GM12878 (cell line): ENCODE data around the gene SMOC2. TPM values are rescaled to one million over a fixed set of nuclear protein-coding genes. Genes with fewer than 3 reads are reported as not detected.

Experiments
- ATAC-seq: fragments of 200-7000 bp; cut with Tn5 transposase; 3 replicates; pipeline ENCODE4 v1.9.1; 2020; ENCODE audit warnings: mild to moderate bottlenecking, moderate library complexity
- BruUV-seq: library from RNA; stranded (reverse); fragments of 400-500 nt; replicated peaks from 2 replicates; lab custom pipeline; 2021; lab: Mats Ljungman, UMichigan
- CTCF ChIA-PET: fragments of 300-600 bp; sonication (Branson Sonifier 250); formaldehyde crosslinking; extraction: SDS; loops from one replicate; lab custom pipeline; 2021; ENCODE audit warnings: inconsistent platforms; lab: Yijun Ruan, JAX
- POLR2A ChIA-PET: fragments of 350-600 bp; formaldehyde crosslinking; extraction: SDS; loops from one replicate; lab custom pipeline; 2021; ENCODE audit warnings: inconsistent platforms; lab: Charles Lee
- RAD21 ChIA-PET: fragments of 300-600 bp; sonication (Branson Sonifier 250); formaldehyde crosslinking; loops from one replicate; lab custom pipeline; 2023; ENCODE audit warnings: antibody characterized with exemption; ENCODE audit not compliant: unreplicated experiment; lab: Charles Lee
- SMC1A ChIA-PET: fragments of 300-600 bp; sonication (Branson Sonifier 250); formaldehyde crosslinking; loops from one replicate; lab custom pipeline; 2023; ENCODE audit not compliant: unreplicated experiment, uncharacterized antibody; lab: Charles Lee
- DNase-seq: peaks from one replicate; pipeline ENCODE4 v3.0.0-alpha.2; 2011; ENCODE audit warnings: low read depth, low spot score
- FAIRE-seq: peaks from 3 replicates; lab custom pipeline; 2011; peaks lifted over from hg19 to GRCh38; lab: Jason Lieb, UNC
- H2AFZ ChIP-seq: 2 replicates; pipeline ENCODE4 v1.6.0; 2011; ENCODE audit warnings: low read depth, low read length, control low read depth; ENCODE audit not compliant: control insufficient read depth
- H3K27ac ChIP-seq: 2 replicates; pipeline ENCODE4 v1.5.1; 2011; ENCODE audit warnings: control low read depth; ENCODE audit not compliant: control insufficient read depth, insufficient read depth
- H3K27me3 ChIP-seq, 2 experiments: replicated peaks in 1 of 2; 2 replicates each; pipeline versions ENCODE4 v1.6.0 to v1.6.1; 2011; ENCODE audit warnings: low read length in 1 of 2; ENCODE audit not compliant: control insufficient read depth in 2 of 2, insufficient read depth in 2 of 2
- H3K36me3 ChIP-seq, 2 experiments: 2 replicates each; pipeline ENCODE4 v1.5.1; 2011; ENCODE audit warnings: low read length in 1 of 2; ENCODE audit not compliant: control insufficient read depth in 2 of 2, insufficient read depth in 2 of 2
- H3K4me1 ChIP-seq: 2 replicates; pipeline ENCODE4 v1.6.1; 2011; ENCODE audit warnings: mild to moderate bottlenecking, low read length, moderate library complexity, mixed read lengths; ENCODE audit not compliant: control insufficient read depth, insufficient read depth
- H3K4me2 ChIP-seq: 2 replicates; pipeline ENCODE4 v1.6.0; 2011; ENCODE audit warnings: control low read depth; ENCODE audit not compliant: control insufficient read depth, insufficient read depth
- H3K4me3 ChIP-seq: fragments of 200-600 bp; sonication (generic); 2 replicates; pipeline ENCODE4 v1.5.1; 2016
- H3K79me2 ChIP-seq: 2 replicates; pipeline ENCODE4 v1.6.0; 2011; ENCODE audit warnings: low read length; ENCODE audit not compliant: control insufficient read depth, insufficient read depth
- H3K9ac ChIP-seq: 2 replicates; pipeline ENCODE4 v1.8.0; 2011; ENCODE audit warnings: low read length, control low read depth, mixed read lengths; ENCODE audit not compliant: control insufficient read depth, insufficient read depth
- H3K9me3 ChIP-seq: replicated peaks from 3 replicates; pipeline ENCODE4 v1.5.1; 2011; ENCODE audit warnings: mild to moderate bottlenecking, low read length; ENCODE audit not compliant: control insufficient read depth, insufficient read depth
- H4K20me1 ChIP-seq: 2 replicates; pipeline ENCODE4 v1.6.0; 2011; ENCODE audit not compliant: control insufficient read depth, insufficient read depth
- CBX5 ChIP-seq: sonication (generic); IDR thresholded peaks from 2 replicates; pipeline ENCODE4 v1.6.1; 2016; ENCODE audit warnings: low read depth, moderate library complexity, mild to moderate bottlenecking, inconsistent platforms
- EED ChIP-seq: sonication (generic); IDR thresholded peaks from 2 replicates; pipeline ENCODE4 v1.6.1; 2016; ENCODE audit warnings: antibody characterized with exemption, low read depth
- EGR1 ChIP-seq, 2 experiments: IDR thresholded peaks; 1 replicate in 1 of 2; 2 replicates in 1 of 2; pipeline ENCODE4 v1.6.1; 2011 to 2012; ENCODE audit warnings: low read depth in 2 of 2, low read length in 2 of 2, borderline replicate concordance in 1 of 2, mild to moderate bottlenecking in 1 of 2, moderate library complexity in 1 of 2
- IRF4 ChIP-seq: IDR thresholded peaks from 2 replicates; pipeline ENCODE4 v1.6.1; 2011; ENCODE audit warnings: low read depth, low read length
- LARP7 ChIP-seq: fragments of 450-650 bp; IDR thresholded peaks from 2 replicates; pipeline ENCODE4 v1.6.1; 2017; ENCODE audit warnings: mild to moderate bottlenecking
- MEF2A ChIP-seq: IDR thresholded peaks from 2 replicates; pipeline ENCODE4 v1.6.1; 2011; ENCODE audit warnings: low read depth, mild to moderate bottlenecking, low read length, moderate library complexity; ENCODE audit not compliant: insufficient read depth
- MTA2 ChIP-seq: fragments of 450-650 bp; IDR thresholded peaks from 2 replicates; pipeline ENCODE4 v1.6.1; 2016; ENCODE audit warnings: low read depth, mild to moderate bottlenecking, moderate library complexity
- MYB ChIP-seq: fragments of 150-350 bp; IDR thresholded peaks from 2 replicates; pipeline ENCODE4 v1.6.1; 2014; ENCODE audit warnings: mild to moderate bottlenecking, low read depth, low read length, borderline replicate concordance
- PAX5 ChIP-seq: IDR thresholded peaks from 2 replicates; pipeline ENCODE4 v1.6.1; 2011; ENCODE audit warnings: low read depth, low read length, borderline replicate concordance
- RCOR1 ChIP-seq: conservative IDR thresholded peaks from 2 replicates; pipeline ENCODE4 v1.6.1; 2012; ENCODE audit warnings: low read depth, low read length, improper control_type of control experiment
- RELA ChIP-seq: fragments of 450-650 bp; IDR thresholded peaks from 2 replicates; pipeline ENCODE4 v1.8.0; 2014; ENCODE audit warnings: borderline replicate concordance; ENCODE audit not compliant: partially characterized antibody
- TARDBP ChIP-seq: IDR thresholded peaks from 2 replicates; pipeline ENCODE4 v1.6.1; 2016; ENCODE audit warnings: borderline replicate concordance
- YY1 ChIP-seq: IDR thresholded peaks from 2 replicates; pipeline ENCODE4 v1.6.1; 2011; ENCODE audit warnings: low read depth, mild to moderate bottlenecking, low read length
- ZBED1 ChIP-seq: IDR thresholded peaks from 2 replicates; pipeline ENCODE4 v1.6.1; 2016; ENCODE audit warnings: borderline replicate concordance
- ZNF274 ChIP-seq: IDR thresholded peaks from one replicate; pipeline ENCODE4 v1.8.0; 2011; ENCODE audit not compliant: insufficient read length, insufficient read depth
- ZNF622 ChIP-seq: fragments of 450-650 bp; IDR thresholded peaks from 2 replicates; pipeline ENCODE4 v1.6.1; 2017; ENCODE audit warnings: mild to moderate bottlenecking, inconsistent platforms
- WGBS: methylation state at CpG from one replicate; pipeline ENCODE4 v1.1.6; 2016; ENCODE audit warnings: low lambda C conversion rate; ENCODE audit not compliant: insufficient replicate concordance, insufficient coverage; ENCODE audit errors: missing lambda C conversion rate; 5-methylcytosine and 5-hydroxymethylcytosine counted together
- in situ Hi-C: fragments of 300-500 bp; cut with MboI; formaldehyde crosslinking; loops from 9 replicates; pipeline ENCODE4 v1.14.3; 2018; ENCODE audit warnings: mixed read lengths
- intact Hi-C: fragments of 100-400 bp; cut with micrococcal nuclease; formaldehyde crosslinking; loops from one replicate; pipeline ENCODE4 v1.14.2; 2022; ENCODE audit not compliant: unreplicated experiment
- polyA plus RNA-seq, 11 experiments: library from polyadenylated mRNA; depleted of rRNA in 4 of 11; unstranded in 6 of 11; stranded (reverse) in 5 of 11; fragments of >200 nt; fragmentation: Nextera tagmentation in 4 of 11; fragmentation: Illumina TruSeq in 1 of 11; extraction: Ambion mirVana in 4 of 11; extraction: Trizol in 1 of 11; gene quantifications; 1 replicate in 1 of 11; 2 replicates in 10 of 11; pipeline versions ENCODE4 v1.2.1 to v1.2.3, GENCODE V29; 2011 to 2016; ENCODE audit warnings: inconsistent platforms in 2 of 11, missing spikeins in 2 of 11, low read depth in 1 of 11
- total RNA-seq, 4 experiments: library from RNA; depleted of rRNA in 3 of 4; stranded (reverse); fragments of >200 nt in 3 of 4; fragmentation: Illumina TruSeq in 1 of 4; extraction: Trizol in 1 of 4; gene quantifications; 2 replicates each; pipeline versions ENCODE4 v1.2.1 to v1.2.3, GENCODE V29; 2013 to 2021
- TF ChIP-seq, protein P1 (sequence below): fragments of 450-650 bp; IDR thresholded peaks from 2 replicates; pipeline ENCODE4 v1.6.1; 2018; ENCODE audit warnings: mild to moderate bottlenecking, low read depth, moderate library complexity; ENCODE audit not compliant: partially characterized antibody
- TF ChIP-seq, protein P2 (sequence below), 3 experiments: IDR thresholded peaks in 2 of 3; conservative IDR thresholded peaks in 1 of 3; 2 replicates each; pipeline ENCODE4 v1.5.1; 2011; ENCODE audit warnings: low read depth in 3 of 3, low read length in 3 of 3, mild to moderate bottlenecking in 3 of 3, control low read depth in 2 of 3, moderate library complexity in 2 of 3, inconsistent platforms in 1 of 3, mixed read lengths in 1 of 3; ENCODE audit not compliant: control insufficient read depth in 2 of 3, insufficient read depth in 1 of 3; ENCODE audit errors: extremely low read depth in 1 of 3
- TF ChIP-seq, protein P3 (sequence below): IDR thresholded peaks from 2 replicates; pipeline ENCODE4 v1.6.1; 2012; ENCODE audit warnings: low read length, inconsistent platforms

The SMOC2 gene
- total and polyA plus RNA-seq, 10 of the 15 experiments (the other 5 are each of a cell fraction or from before 2014, with no cell fraction given): 0.10 to 0.12 TPM; not detected in 8

DNA sequence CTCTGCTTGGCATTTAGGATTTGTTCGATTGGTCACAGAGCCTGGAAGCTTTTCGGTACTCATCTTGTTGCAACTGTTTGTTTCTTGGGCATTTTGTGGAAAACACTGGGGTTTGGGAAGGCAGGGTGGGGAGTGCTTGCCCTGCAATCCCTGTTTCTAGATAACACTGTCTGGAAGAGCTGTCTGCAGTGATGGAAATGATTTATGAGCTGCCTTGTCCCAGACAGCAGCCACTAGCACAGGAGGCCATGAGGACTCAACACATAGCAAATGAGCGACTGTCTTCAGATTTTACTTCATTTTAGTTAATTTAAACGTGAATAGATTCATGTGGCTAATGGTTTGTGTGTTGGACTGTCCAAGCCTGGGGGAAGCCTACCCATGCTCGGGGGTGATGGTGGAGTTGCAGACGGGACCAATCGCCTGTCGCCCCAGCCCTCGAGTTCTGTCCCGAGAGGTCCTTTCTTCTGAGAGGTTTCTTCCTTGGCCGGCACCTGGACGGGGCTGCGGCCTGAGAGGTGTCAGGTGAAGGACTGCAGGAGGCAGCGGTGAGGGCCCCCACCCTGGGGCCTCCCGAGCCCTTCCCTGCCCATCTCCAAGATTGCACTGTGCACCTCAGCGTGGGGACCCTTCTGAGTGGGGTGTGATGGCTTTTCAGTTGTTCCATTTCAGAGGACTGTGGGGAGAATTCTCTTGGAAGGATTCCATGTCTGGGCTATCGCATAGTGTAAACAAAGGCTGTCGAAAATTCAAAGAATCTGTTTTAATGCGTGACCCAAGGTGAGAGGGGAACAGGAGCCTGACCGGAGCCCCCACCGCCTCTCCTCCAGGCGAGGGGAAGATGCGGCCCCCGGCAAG, 55.4 kb downstream of the SMOC2 start:
- intact Hi-C loops (no loop called here), in situ Hi-C loops (no loop called here)
- RAD21 ChIA-PET: no interaction called here
- H3K27me3 ChIP-seq: no peaks in the 10 kb centered on the region
- no peaks in the 10 kb centered on the region for H3K4me1 ChIP-seq
- H3K4me3 ChIP-seq: no peak overlapping the region
- FAIRE-seq (no peak), DNase-seq (no peak), ATAC-seq (no peak)
- no peak overlapping the region for H3K9ac ChIP-seq
- H3K27ac ChIP-seq: no peak overlapping the region
- SMC1A ChIA-PET: no interaction called here
- TF ChIP-seq, protein P1, sequence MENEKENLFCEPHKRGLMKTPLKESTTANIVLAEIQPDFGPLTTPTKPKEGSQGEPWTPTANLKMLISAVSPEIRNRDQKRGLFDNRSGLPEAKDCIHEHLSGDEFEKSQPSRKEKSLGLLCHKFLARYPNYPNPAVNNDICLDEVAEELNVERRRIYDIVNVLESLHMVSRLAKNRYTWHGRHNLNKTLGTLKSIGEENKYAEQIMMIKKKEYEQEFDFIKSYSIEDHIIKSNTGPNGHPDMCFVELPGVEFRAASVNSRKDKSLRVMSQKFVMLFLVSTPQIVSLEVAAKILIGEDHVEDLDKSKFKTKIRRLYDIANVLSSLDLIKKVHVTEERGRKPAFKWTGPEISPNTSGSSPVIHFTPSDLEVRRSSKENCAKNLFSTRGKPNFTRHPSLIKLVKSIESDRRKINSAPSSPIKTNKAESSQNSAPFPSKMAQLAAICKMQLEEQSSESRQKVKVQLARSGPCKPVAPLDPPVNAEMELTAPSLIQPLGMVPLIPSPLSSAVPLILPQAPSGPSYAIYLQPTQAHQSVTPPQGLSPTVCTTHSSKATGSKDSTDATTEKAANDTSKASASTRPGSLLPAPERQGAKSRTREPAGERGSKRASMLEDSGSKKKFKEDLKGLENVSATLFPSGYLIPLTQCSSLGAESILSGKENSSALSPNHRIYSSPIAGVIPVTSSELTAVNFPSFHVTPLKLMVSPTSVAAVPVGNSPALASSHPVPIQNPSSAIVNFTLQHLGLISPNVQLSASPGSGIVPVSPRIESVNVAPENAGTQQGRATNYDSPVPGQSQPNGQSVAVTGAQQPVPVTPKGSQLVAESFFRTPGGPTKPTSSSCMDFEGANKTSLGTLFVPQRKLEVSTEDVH: no peak
- TF ChIP-seq IRF4 (no peak), YY1 (no peak), EGR1 (IDR thresholded peaks at IDR 0.05; ENCODE audit: borderline replicate concordance in 1 of 2, low read depth in 2 of 2, low read length in 2 of 2) (no peak), ZNF622 (no peak), ZBED1 (no peak), PAX5 (no peak), LARP7 (no peak), ZNF274 (no peak), EED (no peak), MEF2A (no peak), MYB (no peak), RELA (no peak), RCOR1 (no peak), MTA2 (no peak), TARDBP (no peak), CBX5 (no peak)
- TF ChIP-seq, protein P2, sequence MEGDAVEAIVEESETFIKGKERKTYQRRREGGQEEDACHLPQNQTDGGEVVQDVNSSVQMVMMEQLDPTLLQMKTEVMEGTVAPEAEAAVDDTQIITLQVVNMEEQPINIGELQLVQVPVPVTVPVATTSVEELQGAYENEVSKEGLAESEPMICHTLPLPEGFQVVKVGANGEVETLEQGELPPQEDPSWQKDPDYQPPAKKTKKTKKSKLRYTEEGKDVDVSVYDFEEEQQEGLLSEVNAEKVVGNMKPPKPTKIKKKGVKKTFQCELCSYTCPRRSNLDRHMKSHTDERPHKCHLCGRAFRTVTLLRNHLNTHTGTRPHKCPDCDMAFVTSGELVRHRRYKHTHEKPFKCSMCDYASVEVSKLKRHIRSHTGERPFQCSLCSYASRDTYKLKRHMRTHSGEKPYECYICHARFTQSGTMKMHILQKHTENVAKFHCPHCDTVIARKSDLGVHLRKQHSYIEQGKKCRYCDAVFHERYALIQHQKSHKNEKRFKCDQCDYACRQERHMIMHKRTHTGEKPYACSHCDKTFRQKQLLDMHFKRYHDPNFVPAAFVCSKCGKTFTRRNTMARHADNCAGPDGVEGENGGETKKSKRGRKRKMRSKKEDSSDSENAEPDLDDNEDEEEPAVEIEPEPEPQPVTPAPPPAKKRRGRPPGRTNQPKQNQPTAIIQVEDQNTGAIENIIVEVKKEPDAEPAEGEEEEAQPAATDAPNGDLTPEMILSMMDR (IDR thresholded peaks at IDR 0.05 in 2 of 3, conservative IDR thresholded peaks at IDR 0.05 in 1 of 3; ENCODE audit: control insufficient read depth in 2 of 3, extremely low read depth in 1 of 3, insufficient read depth in 1 of 3, low read depth in 3 of 3, low read length in 3 of 3): no peak
- TF ChIP-seq, protein P3, sequence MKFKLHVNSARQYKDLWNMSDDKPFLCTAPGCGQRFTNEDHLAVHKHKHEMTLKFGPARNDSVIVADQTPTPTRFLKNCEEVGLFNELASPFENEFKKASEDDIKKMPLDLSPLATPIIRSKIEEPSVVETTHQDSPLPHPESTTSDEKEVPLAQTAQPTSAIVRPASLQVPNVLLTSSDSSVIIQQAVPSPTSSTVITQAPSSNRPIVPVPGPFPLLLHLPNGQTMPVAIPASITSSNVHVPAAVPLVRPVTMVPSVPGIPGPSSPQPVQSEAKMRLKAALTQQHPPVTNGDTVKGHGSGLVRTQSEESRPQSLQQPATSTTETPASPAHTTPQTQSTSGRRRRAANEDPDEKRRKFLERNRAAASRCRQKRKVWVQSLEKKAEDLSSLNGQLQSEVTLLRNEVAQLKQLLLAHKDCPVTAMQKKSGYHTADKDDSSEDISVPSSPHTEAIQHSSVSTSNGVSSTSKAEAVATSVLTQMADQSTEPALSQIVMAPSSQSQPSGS: no peak
- H3K79me2 ChIP-seq: no peaks in the 10 kb centered on the region
- CTCF ChIA-PET: no interaction called here
- no TSS peak for BruUV-seq
- no peaks in the 10 kb centered on the region for H4K20me1 ChIP-seq
- H3K36me3 ChIP-seq: no peaks in the 10 kb centered on the region
- no peak overlapping the region for H3K4me2 ChIP-seq
- no peaks in the 10 kb centered on the region for H3K9me3 ChIP-seq
- WGBS: 59% methylated on average over 22 of the region's 24 CpGs
- POLR2A ChIA-PET: no interaction called here
- H2AFZ ChIP-seq: no peak overlapping the region
